Glutamatergic neuron (in vitro differentiated cells): Measurements from ENCODE around the gene TMEM40. TPM values are rescaled to one million over a fixed set of nuclear protein-coding genes. Genes with fewer than 3 reads are reported as not detected.
"Not testable (repeated sequence)": the region's sequence is repeated elsewhere in the genome, so short reads cannot be mapped to it uniquely, and the experiment has no call there.

Experiments used
- DNase-seq: peaks from one replicate; pipeline ENCODE4 v3.0.0; 2022
- H3K27ac Mint-ChIP-seq: one replicate; pipeline ENCODE4 v1.8.0; 2020; ENCODE audit warnings: mild to moderate bottlenecking, mixed read lengths, inconsistent platforms; ENCODE audit not compliant: unreplicated experiment
- H3K27me3 Mint-ChIP-seq: one replicate; pipeline ENCODE4 v1.8.0; 2020; ENCODE audit warnings: mild to moderate bottlenecking, moderate library complexity, mixed read lengths, inconsistent platforms; ENCODE audit not compliant: unreplicated experiment
- H3K36me3 Mint-ChIP-seq: one replicate; pipeline ENCODE4 v1.8.0; 2020; ENCODE audit warnings: mild to moderate bottlenecking, mixed read lengths, inconsistent platforms; ENCODE audit not compliant: unreplicated experiment
- H3K4me1 Mint-ChIP-seq: one replicate; pipeline ENCODE4 v1.8.0; 2020; ENCODE audit warnings: mild to moderate bottlenecking, low read depth, mixed read lengths, inconsistent platforms; ENCODE audit not compliant: unreplicated experiment
- H3K4me3 Mint-ChIP-seq: one replicate; pipeline ENCODE4 v1.8.0; 2020; ENCODE audit warnings: mild to moderate bottlenecking, mixed read lengths, inconsistent platforms; ENCODE audit not compliant: unreplicated experiment
- H3K9me3 Mint-ChIP-seq: one replicate; pipeline ENCODE4 v1.8.0; 2020; ENCODE audit warnings: mild to moderate bottlenecking, moderate library complexity, mixed read lengths, inconsistent platforms; ENCODE audit not compliant: unreplicated experiment
- total RNA-seq: library from RNA; stranded (reverse); fragmentation: NEBNext Ultra II Directional; extraction: Animal tissue kit (Norgen Biotek cat#: 25700); gene quantifications from one replicate; pipeline ENCODE4 v1.2.1, GENCODE V29; 2021; ENCODE audit not compliant: unreplicated experiment
- TF ChIP-seq, protein P1 (sequence below): fragments of 200-600 bp; sonication (generic); IDR thresholded peaks from one replicate; pipeline ENCODE4 v1.5.0; 2021; ENCODE audit not compliant: partially characterized antibody, unreplicated experiment

TMEM40 gene
- total RNA-seq, 1 donor from 2014 or later = not detected

DNA sequence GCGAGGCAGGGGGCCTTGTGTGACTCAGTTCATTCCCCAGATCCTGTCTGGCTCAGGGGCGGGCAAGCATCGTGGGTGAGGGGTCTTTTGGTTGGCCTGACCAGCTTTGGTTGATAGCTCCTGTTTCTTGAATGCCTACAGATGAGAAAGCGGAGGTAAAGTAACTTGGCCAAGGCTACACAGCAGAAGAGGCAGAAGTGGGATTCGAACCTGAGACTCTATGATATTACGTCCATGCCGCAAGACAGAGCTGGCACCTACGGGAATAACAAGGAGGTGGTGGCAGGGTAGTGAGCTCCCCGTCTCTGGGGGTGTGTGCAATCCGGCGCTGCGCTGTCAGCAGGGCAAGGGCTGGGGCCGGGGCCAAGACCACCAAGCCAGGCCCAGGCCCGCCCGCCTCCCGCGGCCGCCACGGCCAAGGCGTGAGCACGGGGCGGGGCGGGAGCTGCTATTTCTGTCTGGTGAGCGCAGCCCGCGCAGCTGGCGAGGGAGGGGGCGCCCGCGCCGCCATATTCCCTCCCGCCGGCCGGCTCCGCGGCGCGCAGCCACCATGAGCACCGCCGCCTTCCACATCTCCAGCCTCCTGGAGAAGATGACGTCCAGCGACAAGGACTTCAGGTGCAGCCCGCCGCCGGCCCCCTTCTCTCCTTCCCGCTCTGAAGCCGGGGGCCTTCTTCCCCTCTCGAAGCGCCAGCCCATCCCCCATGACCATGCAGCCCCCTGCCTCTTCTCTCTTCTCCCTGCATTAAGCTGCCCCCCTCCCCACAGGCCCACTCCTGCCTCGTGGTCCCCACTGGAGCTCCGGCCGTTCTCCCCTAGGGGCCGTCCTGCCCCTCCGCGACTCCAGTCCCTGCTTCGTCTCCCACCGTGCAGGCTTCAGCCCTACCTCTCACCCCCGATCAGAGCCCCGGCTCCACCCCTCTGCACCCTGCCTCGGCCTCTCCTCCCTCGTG lies 37.4 kb upstream of the TMEM40 start, which contains the start of gene CAND2:
TSS of gene CAND2 (plus strand) at position 510 of the 953 bp plus-strand sequence. CDS start at position 551, 41 bp downstream.
- no peaks in the 10 kb centered on the region for H3K4me1 Mint-ChIP-seq
- peaks cover 5% of the 10 kb centered on the region for H3K9me3 Mint-ChIP-seq
- peaks cover 5% of the 10 kb centered on the region for H3K27me3 Mint-ChIP-seq
- no peak within 1 kb of the TSS for H3K27ac Mint-ChIP-seq
- TF ChIP-seq, protein P1, sequence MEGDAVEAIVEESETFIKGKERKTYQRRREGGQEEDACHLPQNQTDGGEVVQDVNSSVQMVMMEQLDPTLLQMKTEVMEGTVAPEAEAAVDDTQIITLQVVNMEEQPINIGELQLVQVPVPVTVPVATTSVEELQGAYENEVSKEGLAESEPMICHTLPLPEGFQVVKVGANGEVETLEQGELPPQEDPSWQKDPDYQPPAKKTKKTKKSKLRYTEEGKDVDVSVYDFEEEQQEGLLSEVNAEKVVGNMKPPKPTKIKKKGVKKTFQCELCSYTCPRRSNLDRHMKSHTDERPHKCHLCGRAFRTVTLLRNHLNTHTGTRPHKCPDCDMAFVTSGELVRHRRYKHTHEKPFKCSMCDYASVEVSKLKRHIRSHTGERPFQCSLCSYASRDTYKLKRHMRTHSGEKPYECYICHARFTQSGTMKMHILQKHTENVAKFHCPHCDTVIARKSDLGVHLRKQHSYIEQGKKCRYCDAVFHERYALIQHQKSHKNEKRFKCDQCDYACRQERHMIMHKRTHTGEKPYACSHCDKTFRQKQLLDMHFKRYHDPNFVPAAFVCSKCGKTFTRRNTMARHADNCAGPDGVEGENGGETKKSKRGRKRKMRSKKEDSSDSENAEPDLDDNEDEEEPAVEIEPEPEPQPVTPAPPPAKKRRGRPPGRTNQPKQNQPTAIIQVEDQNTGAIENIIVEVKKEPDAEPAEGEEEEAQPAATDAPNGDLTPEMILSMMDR = no peak
- peak within 1 kb of the TSS; percentile 79 for H3K4me3 Mint-ChIP-seq
- peak; percentile 71 for DNase-seq
- no peaks in the 10 kb centered on the region for H3K36me3 Mint-ChIP-seq

DNA sequence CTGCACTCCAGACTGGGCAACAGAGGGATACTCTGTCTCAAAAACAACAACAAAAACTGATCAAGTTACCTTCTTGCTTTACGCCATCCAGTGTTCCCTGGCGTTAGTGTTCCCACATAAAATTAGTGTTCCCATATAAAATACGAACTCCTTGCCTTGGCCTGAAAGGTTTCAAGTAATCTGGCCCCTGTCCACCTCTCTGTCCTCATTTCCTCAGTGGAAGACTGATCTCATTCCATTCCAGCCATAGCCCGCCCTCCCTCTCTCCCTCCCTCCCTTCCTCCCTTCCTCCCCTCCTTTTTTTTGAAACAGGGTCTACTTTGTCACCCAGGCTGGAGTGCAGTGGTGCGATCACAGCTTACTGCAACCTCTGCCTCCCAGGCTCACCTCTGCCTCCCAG lies 34.6 kb upstream of the TMEM40 start:
- Mint-ChIP-seq H3K4me1 (no peaks in the 10 kb centered on the region), H3K36me3 (no peaks in the 10 kb centered on the region), H3K4me3 (no peak overlapping the region), H3K27me3 (peaks cover 3% of the 10 kb centered on the region), H3K27ac (no peak overlapping the region), H3K9me3 (peaks cover 5% of the 10 kb centered on the region)
- DNase-seq = no peak
- TF ChIP-seq, protein P1 = no peak

DNA sequence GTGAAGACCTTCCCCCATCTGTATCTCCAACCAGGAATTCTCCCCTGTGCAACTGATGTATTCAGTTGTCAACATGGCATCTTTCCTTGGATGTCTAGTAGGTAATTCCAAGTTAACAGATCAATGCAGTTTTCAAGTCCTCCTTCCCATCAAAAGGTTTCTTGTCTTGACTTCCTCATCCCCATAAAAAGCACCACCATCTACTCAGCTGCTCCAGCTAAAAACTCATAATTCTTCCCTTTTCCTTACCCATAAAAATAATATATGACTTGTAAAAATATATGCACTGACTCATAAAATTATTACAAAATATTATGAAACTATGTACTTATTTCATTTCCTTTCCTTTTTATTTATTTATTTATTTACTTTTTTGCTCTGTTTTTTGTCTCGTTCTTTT lies 32.4 kb upstream of the TMEM40 start:
- H3K9me3 Mint-ChIP-seq = peaks cover 5% of the 10 kb centered on the region
- DNase-seq = no peak
- no peaks in the 10 kb centered on the region for H3K36me3 Mint-ChIP-seq
- H3K27me3 Mint-ChIP-seq = peaks cover 2% of the 10 kb centered on the region
- H3K4me3 Mint-ChIP-seq = no peak overlapping the region
- TF ChIP-seq, protein P1 = no peak
- H3K4me1 Mint-ChIP-seq = no peaks in the 10 kb centered on the region
- H3K27ac Mint-ChIP-seq = no peak overlapping the region

DNA sequence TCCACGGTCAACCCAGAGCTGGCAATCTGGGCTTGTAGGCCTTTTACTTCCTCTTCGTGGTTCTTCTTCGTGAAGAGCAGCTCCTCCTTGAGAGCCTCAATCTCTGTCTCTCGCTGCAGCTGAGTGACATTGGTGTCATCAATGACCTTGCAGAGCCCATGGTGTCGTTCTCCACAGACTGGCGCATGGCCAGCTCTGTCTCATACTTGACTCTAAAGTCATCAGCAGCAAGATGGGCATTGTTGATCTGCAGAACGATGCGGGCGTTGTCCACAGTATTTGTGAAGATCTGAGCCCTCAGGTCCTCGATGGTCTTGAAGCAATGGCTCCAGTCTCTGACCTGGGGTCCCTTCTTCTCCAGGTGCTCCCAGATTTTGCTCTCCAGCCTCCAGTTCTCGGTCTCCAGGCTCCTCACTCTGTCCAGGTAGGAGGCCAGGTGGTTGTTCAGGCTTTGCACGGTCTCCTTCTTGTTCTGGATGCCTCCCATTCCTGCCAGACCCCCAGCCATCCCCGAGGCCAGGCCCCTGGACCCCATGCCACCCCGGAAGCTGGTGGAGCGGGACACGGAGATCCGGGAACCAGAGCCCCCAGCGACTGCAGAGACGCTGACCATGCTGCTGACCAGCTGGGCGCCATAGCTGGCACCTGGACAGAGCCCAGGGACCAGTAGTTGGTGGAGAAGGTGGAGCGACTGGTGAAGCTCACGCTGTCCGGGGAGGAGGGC lies 29.1 kb upstream of the TMEM40 start:
- H3K9me3 Mint-ChIP-seq, H3K4me1 Mint-ChIP-seq, H3K36me3 Mint-ChIP-seq, H3K27me3 Mint-ChIP-seq, H3K4me3 Mint-ChIP-seq, H3K27ac Mint-ChIP-seq, DNase-seq: not testable (repeated sequence)

DNA sequence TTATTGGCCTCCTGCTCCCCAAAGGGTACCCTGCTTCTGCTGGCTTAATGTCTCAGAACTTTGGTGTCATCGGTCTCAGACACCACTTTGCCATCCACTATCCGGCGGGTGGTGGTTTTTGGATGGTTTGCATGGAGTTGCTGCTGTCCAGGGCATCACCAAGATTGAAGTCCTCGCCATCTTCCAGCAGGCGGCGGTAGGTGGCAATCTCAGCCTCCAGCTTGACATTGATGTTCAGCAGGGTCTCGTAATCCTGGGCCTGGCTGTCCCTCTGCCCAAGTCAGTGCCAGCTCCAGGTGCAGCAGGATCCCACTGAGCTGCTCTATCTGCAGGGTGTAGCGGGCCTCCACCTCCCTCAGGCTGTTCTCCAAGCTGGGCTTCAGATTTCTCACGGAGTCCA lies 28.3 kb upstream of the TMEM40 start:
- not testable (repeated sequence) for H3K27me3 Mint-ChIP-seq, H3K4me3 Mint-ChIP-seq, H3K4me1 Mint-ChIP-seq, H3K9me3 Mint-ChIP-seq, H3K36me3 Mint-ChIP-seq, H3K27ac Mint-ChIP-seq
- TF ChIP-seq, protein P1 = peak; percentile 36
- DNase-seq = peak; percentile 69
